Glutamatergic neuron (in vitro differentiated cells): Measurements from ENCODE around the gene CAV3. TPM values are rescaled to one million over a fixed set of nuclear protein-coding genes. Genes with fewer than 3 reads are reported as not detected.

Source experiments
- DNase-seq: peaks from one replicate; pipeline ENCODE4 v3.0.0; 2022
- H3K27ac Mint-ChIP-seq: one replicate; pipeline ENCODE4 v1.8.0; 2020; ENCODE audit warnings: mild to moderate bottlenecking, mixed read lengths, inconsistent platforms; ENCODE audit not compliant: unreplicated experiment
- H3K27me3 Mint-ChIP-seq: one replicate; pipeline ENCODE4 v1.8.0; 2020; ENCODE audit warnings: mild to moderate bottlenecking, moderate library complexity, mixed read lengths, inconsistent platforms; ENCODE audit not compliant: unreplicated experiment
- H3K36me3 Mint-ChIP-seq: one replicate; pipeline ENCODE4 v1.8.0; 2020; ENCODE audit warnings: mild to moderate bottlenecking, mixed read lengths, inconsistent platforms; ENCODE audit not compliant: unreplicated experiment
- H3K4me1 Mint-ChIP-seq: one replicate; pipeline ENCODE4 v1.8.0; 2020; ENCODE audit warnings: mild to moderate bottlenecking, low read depth, mixed read lengths, inconsistent platforms; ENCODE audit not compliant: unreplicated experiment
- H3K4me3 Mint-ChIP-seq: one replicate; pipeline ENCODE4 v1.8.0; 2020; ENCODE audit warnings: mild to moderate bottlenecking, mixed read lengths, inconsistent platforms; ENCODE audit not compliant: unreplicated experiment
- H3K9me3 Mint-ChIP-seq: one replicate; pipeline ENCODE4 v1.8.0; 2020; ENCODE audit warnings: mild to moderate bottlenecking, moderate library complexity, mixed read lengths, inconsistent platforms; ENCODE audit not compliant: unreplicated experiment
- CTCF ChIP-seq: fragments of 200-600 bp; sonication (generic); IDR thresholded peaks from one replicate; pipeline ENCODE4 v1.5.0; 2021; ENCODE audit not compliant: partially characterized antibody, unreplicated experiment
- total RNA-seq: library from RNA; stranded (reverse); fragmentation: NEBNext Ultra II Directional; extraction: Animal tissue kit (Norgen Biotek cat#: 25700); gene quantifications from one replicate; pipeline ENCODE4 v1.2.1, GENCODE V29; 2021; ENCODE audit not compliant: unreplicated experiment

The CAV3 gene
- total RNA-seq, 1 donor from 2014 or later = 0.29 TPM

DNA sequence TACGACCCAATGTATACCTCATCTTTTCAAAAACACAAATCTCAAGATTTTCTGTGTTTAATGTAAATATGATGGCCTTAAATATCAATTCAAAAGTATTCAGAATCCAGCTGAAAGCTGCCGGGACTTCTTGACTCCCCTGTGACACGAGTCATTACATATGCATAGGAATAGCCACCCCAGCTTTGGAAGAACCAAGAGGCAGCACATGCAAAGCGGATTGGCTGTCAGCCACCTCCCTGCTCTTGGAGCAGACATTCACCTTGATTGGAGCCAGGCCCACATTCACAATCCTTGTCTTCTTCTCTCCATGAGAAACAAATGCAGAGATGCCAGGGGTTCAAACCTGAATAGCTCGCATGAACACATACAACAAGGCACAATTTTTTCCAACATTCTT, 10.8 kb upstream of the CAV3 start:
- Mint-ChIP-seq H3K27me3 (peaks cover 3% of the 10 kb centered on the region), H3K9me3 (no peaks in the 10 kb centered on the region), H3K27ac (no peak overlapping the region), H3K4me1 (peaks cover 9% of the 10 kb centered on the region), H3K4me3 (no peak overlapping the region), H3K36me3 (peaks cover 4% of the 10 kb centered on the region)
- TF ChIP-seq CTCF = no peak
- DNase-seq = no peak

GRCh38 chr3:8723612-8724011, 10.0 kb upstream of the CAV3 start:
- DNase-seq = no peak
- Mint-ChIP-seq H3K27me3 (peaks cover 3% of the 10 kb centered on the region), H3K4me1 (peaks cover 11% of the 10 kb centered on the region), H3K27ac (no peak overlapping the region), H3K4me3 (no peak overlapping the region), H3K9me3 (no peaks in the 10 kb centered on the region), H3K36me3 (peaks cover 4% of the 10 kb centered on the region)
- TF ChIP-seq CTCF = no peak

- Mint-ChIP-seq H3K27me3 (peaks cover 3% of the 10 kb centered on the region), H3K9me3 (no peaks in the 10 kb centered on the region), H3K4me1 (peaks cover 11% of the 10 kb centered on the region), H3K36me3 (peaks cover 4% of the 10 kb centered on the region), H3K4me3 (no peak overlapping the region), H3K27ac (no peak overlapping the region)
- no peak for DNase-seq
- TF ChIP-seq CTCF = no peak
These were observed 9.4 kb upstream of the CAV3 start for GRCh38 chr3:8724108-8724752.

GRCh38 chr3:8727605-8728512, 5.7 kb upstream of the CAV3 start:
- Mint-ChIP-seq H3K27ac (no peak overlapping the region), H3K4me3 (no peak overlapping the region), H3K27me3 (peaks cover 3% of the 10 kb centered on the region), H3K9me3 (no peaks in the 10 kb centered on the region), H3K4me1 (peaks cover 14% of the 10 kb centered on the region), H3K36me3 (peaks cover 4% of the 10 kb centered on the region)
- no peak for TF ChIP-seq CTCF
- no peak for DNase-seq

GRCh38 chr3:8729479-8729878, 4.1 kb upstream of the CAV3 start:
- DNase-seq = no peak
- TF ChIP-seq CTCF = no peak
- Mint-ChIP-seq H3K27ac (no peak overlapping the region), H3K9me3 (no peaks in the 10 kb centered on the region), H3K4me3 (no peak overlapping the region), H3K4me1 (peaks cover 18% of the 10 kb centered on the region), H3K36me3 (peaks cover 4% of the 10 kb centered on the region), H3K27me3 (no peaks in the 10 kb centered on the region)
